ENCODE measurements around the gene CELF1.

GRCh38 chr11:47512701-47513100 lies 40.2 kb downstream of the CELF1 start:
- TF ChIP-seq CTCF (optimal IDR thresholded peaks at IDR 0.05 in 1 of 3, IDR thresholded peaks at IDR 0.05 in 1 of 3, conservative IDR thresholded peaks at IDR 0.05 in 1 of 3; ENCODE audit: extremely low read depth in 1 of 3, insufficient read depth in 2 of 3, low read length in 3 of 3): no peak
- TF ChIP-seq EZH2 (IDR thresholded peaks at IDR 0.05; ENCODE audit: low read length): no peak

All from keratinocyte (primary cell).